NCI-H524 treated with DMSO at 0.1 percent for 48 hours (cell line): ENCODE measurements around the gene SLC25A41.
A peak's percentile ranks its signal among the peaks of the same experiment; 100 is the strongest.
"Not testable (repeated sequence)": the region's sequence is repeated elsewhere in the genome, so short reads cannot be mapped to it uniquely, and the experiment has no call there.

Source experiments
- DNase-seq: peaks from one replicate; lab custom pipeline; 2025; lab: John Stamatoyannopoulos, UW

The SLC25A41 gene

GRCh38 chr19:6412061-6412446 lies 21.5 kb downstream of the SLC25A41 start:
- DNase-seq, result no peak

GRCh38 chr19:6409346-6409745 lies 24.2 kb downstream of the SLC25A41 start:
- DNase-seq, result no peak

- no peak for DNase-seq
Measured at GRCh38 chr19:6406401-6406800, 27.2 kb downstream of the SLC25A41 start.

GRCh38 chr19:6402837-6403608 lies 30.5 kb downstream of the SLC25A41 start:
- DNase-seq, result no peak

GRCh38 chr19:6402058-6402457 lies 31.5 kb downstream of the SLC25A41 start:
- no peak for DNase-seq

GRCh38 chr19:6400062-6400944 lies 33.3 kb downstream of the SLC25A41 start:
- not testable (repeated sequence) for DNase-seq

- no peak for DNase-seq
Measured at GRCh38 chr19:6396305-6396704, 37.3 kb downstream of the SLC25A41 start.

- no peak for DNase-seq
Measured at GRCh38 chr19:6394831-6395230, 38.7 kb downstream of the SLC25A41 start.

GRCh38 chr19:6393983-6394412 lies 39.6 kb downstream of the SLC25A41 start:
- no peak for DNase-seq

- peak; percentile 79 for DNase-seq
Measured at GRCh38 chr19:6393074-6393982, 40.2 kb downstream of the SLC25A41 start, which contains the start of gene GTF2F1. GTF2F1 (minus strand) TSS chr19:6393164; CDS start chr19:6392995, 169 bp downstream.

- DNase-seq, result no peak
Measured at GRCh38 chr19:6392221-6393073, 41.1 kb downstream of the SLC25A41 start.

- DNase-seq, result no peak
Measured at GRCh38 chr19:6387372-6387771, 46.2 kb downstream of the SLC25A41 start.

- no peak for DNase-seq
Measured at GRCh38 chr19:6384381-6384780, 49.2 kb downstream of the SLC25A41 start.

- DNase-seq, result no peak
Measured at GRCh38 chr19:6383188-6383587, 50.4 kb downstream of the SLC25A41 start.

GRCh38 chr19:6381030-6381750 lies 52.4 kb downstream of the SLC25A41 start:
- no peak for DNase-seq

GRCh38 chr19:6379744-6380143 lies 53.8 kb downstream of the SLC25A41 start:
- DNase-seq, result no peak

- no peak for DNase-seq
Measured at GRCh38 chr19:6378486-6378885, 55.1 kb downstream of the SLC25A41 start.

- DNase-seq, result no peak
Measured at GRCh38 chr19:6378041-6378440, 55.5 kb downstream of the SLC25A41 start.

- no peak for DNase-seq
Measured at GRCh38 chr19:6376512-6377190, 56.9 kb downstream of the SLC25A41 start.
